Activated CD8-positive, alpha-beta memory T cell treated with anti-CD3 and anti-CD28 coated beads, Interleukin-2, amount 50 U/mL, for 1 hour (primary cell): ENCODE data around the gene RGL1.
A peak's percentile ranks its signal among the peaks of the same experiment; 100 is the strongest.

Experiments used
- DNase-seq: peaks from one replicate; pipeline ENCODE4 v3.0.0-alpha.2; 2020; ENCODE audit errors: extremely low read depth

Gene RGL1

GRCh38 chr1:183916574-183916973 is 111.7 kb downstream of the RGL1 start:
- no peak for DNase-seq

DNA sequence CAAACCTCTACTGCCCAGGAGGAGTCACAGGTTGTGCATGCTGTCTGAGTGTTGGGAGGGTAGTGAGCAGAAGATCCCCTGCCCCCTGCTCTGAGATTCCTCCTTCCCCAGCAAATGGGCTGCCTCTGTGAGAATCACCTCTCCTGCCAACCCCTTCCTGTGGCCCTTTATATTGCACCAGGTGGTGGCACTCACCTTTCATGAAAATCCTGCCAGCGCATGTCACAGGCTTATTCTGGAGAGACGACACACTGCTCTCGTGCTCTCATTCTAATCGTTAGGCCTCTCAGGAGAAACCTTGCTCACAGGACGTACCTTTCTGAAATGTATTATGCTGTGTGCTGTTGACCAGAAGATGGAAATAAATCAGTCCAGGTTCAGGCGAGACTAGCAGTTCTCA is 113.7 kb downstream of the RGL1 start:
- DNase-seq: no peak

DNA sequence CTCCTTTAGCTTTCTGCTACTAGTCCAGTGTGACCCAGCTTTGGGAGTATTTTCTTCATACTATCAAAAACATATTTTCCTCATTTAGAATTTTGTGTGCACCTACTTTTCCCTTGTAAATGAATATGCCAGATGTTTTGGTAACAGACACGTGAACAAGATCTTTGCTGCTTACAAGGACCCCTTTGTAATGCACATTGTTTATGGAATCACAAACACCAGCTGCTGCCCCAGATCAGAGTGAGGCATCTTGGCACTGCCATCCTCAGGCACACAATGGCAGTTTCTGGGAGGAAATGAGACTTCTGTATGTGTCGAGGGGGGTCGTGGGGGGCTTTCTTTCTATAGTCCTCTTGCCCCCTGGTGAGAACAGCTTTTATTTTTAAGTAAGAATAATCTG is 115.7 kb downstream of the RGL1 start:
- DNase-seq: no peak

GRCh38 chr1:183922197-183922596 is 117.3 kb downstream of the RGL1 start:
- DNase-seq: no peak

DNA sequence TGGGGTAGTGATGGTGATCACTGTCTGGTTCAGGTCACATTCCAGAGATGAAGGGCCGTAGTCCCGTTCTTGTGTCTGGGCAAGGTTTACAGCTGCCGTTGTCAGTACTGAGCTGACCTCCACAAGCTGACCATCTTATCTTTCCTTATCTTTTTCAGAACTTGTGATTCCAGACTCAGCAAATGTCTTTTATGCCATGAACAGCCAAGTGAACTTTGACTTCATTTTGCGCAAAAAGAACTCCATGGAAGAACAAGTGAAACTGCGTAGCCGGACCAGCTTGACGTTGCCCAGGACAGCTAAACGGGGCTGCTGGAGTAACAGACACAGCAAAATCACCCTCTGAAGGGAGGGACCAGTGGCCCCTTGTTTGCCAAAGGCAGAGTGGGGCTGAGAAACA is 121.0 kb downstream of the RGL1 start:
- no peak for DNase-seq

GRCh38 chr1:183926983-183927382 is 122.1 kb downstream of the RGL1 start:
- no peak for DNase-seq

DNA sequence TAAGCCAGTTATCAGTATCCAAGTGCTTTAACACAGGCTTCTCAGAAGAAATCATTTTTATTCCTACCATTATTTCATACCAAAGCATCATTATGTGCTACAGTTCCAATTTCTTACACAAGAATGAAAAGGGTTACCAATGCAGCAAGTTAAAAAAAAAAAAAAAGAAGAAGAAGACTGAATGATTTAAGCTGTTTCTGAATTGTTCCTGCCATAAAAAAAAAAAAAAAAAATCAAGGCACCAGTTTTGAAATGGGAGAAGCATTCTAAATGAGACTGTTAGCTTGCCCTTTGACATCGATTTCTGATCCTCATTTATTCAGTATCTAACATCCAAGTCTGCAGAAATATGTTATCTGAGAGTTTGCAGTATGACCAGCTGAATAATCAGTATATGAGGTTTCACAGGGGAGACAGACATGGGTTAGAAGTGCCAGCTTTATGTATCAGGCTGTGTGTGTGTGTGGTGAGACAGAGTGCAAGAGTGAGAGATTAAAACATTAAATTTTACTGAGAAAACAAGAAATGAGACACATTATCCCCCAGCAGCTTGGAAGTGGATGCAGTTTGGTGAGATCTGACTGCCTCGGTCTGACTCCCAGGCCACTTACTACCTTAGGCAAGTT is 126.8 kb downstream of the RGL1 start:
- DNase-seq: no peak

DNA sequence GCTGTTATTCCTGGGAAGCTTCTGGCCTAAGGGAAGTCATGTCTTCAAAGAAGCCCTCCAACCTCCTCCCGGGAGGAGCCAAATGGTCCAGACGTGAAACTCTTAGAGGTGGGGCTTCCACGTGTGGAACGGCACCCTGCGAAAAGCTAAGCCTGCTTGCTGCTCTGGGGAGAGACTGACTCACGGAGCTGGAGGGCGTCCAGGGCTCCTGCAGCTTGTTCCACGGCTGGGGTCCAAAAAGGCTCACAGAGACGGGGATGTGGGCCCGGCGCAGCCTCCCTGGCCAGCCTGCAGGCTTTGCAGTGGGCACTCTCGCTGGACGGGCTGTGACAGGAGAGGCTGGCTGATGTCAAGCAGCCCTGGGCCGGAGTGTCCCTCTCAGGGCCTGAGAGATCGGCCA is 127.5 kb downstream of the RGL1 start:
- DNase-seq: no peak

- DNase-seq: no peak
Measured at GRCh38 chr1:183933528-183934179, 128.7 kb downstream of the RGL1 start.

- DNase-seq: no peak
Measured at GRCh38 chr1:183934314-183934713, 129.4 kb downstream of the RGL1 start.

- no peak for DNase-seq
Measured at GRCh38 chr1:183936009-183936408, 131.1 kb downstream of the RGL1 start.

DNA sequence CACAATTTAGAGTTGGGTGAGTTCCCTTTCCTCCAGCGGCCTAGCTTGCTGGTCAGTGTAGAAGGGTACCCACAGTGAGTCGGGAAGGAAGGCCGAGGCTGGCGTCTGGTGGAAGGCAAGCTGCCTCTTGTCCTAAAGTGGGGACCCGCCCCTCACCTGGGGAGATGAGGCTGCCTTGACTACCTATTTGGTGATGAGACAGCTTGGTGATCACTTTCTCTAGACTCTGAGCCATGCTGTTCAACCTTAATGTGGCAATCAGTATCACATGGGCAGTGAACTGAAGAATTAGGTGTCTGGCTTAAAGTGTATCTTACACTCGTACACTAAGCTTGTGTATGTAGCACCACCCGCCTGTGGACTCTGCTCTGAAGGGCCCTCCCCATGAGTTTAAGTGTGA is 131.9 kb downstream of the RGL1 start:
- no peak for DNase-seq

- DNase-seq: no peak
Measured at GRCh38 chr1:183937611-183938010, 132.7 kb downstream of the RGL1 start.

DNA sequence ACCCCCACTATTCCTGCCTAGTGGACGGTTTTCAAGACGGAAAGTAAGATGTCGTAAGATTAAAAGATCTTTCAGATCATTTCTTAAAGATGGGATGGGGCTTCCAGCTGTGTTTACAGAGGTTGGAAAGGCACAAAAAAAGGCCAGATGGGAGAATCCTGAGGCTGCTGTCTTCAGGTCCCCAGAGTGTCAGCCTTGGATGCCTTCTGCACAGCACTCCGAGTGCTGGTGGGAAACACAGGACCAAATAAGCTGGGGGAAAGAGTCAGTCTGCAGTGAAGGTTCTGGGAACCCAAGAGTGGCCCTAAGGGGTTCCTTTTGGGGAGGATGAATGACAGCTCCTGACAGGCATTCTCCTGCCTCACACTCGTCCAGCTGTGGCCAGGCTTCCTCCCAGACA is 136.1 kb downstream of the RGL1 start:
- DNase-seq: no peak

- no peak for DNase-seq
Measured at GRCh38 chr1:183942933-183943693, 138.2 kb downstream of the RGL1 start.

- no peak for DNase-seq
Measured at GRCh38 chr1:183945428-183946319, 140.8 kb downstream of the RGL1 start.

- DNase-seq: no peak
Measured at GRCh38 chr1:183946320-183946613, 141.3 kb downstream of the RGL1 start.

GRCh38 chr1:183947988-183948387 is 143.1 kb downstream of the RGL1 start:
- DNase-seq: no peak

- DNase-seq: no peak
Measured at GRCh38 chr1:183952101-183952500, 147.2 kb downstream of the RGL1 start.

GRCh38 chr1:183953031-183953430 is 148.1 kb downstream of the RGL1 start:
- no peak for DNase-seq

- no peak for DNase-seq
Measured at GRCh38 chr1:183954496-183954895, 149.6 kb downstream of the RGL1 start.

GRCh38 chr1:183956559-183957188 is 151.8 kb downstream of the RGL1 start:
- DNase-seq: peak; percentile 30
